ENCODE data around the gene IL17D. TPM values are rescaled to one million over a fixed set of nuclear protein-coding genes. Genes with fewer than 3 reads are reported as not detected.

IL17D gene
- total and polyA plus RNA-seq, 2 donors (not counting 1 experiment from before 2014, with no cell fraction given) = 0.09 TPM; not detected in 1

DNA sequence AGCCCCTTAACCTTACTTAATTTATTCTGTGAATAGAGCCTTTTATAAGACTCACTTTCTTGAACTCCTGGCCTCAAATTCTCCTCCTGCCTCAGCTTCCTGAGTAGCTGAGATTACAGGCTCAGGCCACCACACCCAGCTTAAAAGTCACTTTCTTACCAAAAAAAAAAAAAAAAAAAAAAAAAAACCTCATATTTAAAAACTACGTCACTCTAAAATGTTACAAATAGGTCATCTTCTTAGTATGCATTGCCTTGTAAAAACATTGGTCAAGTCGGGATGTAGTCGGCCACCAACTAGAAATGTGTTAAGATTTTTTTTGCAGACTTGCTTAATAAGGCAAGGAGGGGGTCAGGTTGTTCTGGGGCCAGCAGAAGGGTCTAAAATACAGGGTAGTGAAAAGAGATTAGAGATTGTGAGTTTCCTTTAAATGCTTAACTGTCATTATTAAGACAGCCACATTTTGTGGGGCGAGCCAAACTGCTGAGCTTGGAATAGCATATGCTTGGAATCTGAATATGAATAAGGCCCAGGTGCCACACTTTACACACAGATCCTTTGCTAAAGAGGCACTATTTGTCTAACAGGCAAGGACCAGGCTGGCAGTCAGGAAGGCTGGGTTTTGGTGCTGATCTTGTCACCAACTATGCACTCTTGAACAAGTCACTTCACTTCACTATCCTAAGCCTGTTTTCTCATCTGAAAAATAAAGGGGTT lies 16.5 kb upstream of the IL17D start:
- Histone ChIP-seq H2AFZ (ENCODE audit: insufficient read depth, low read depth, low read length, poor library complexity, severe bottlenecking) (no peak overlapping the region), H3K36me3 (replicated peaks in 1 of 2; ENCODE audit: control extremely low read depth in 1 of 2, control insufficient read depth in 1 of 2, extremely low read depth in 1 of 2, insufficient read depth in 2 of 2, low read length in 1 of 2) (peaks cover 1 to 5% of the 10 kb centered on the region in 2 experiments), H3K9ac (ENCODE audit: low read length) (no peak overlapping the region), H3K27ac (ENCODE audit: low read length in 2 of 2) (no peak overlapping the region), H3K4me2 (replicated peaks; ENCODE audit: low read depth, low read length, poor library complexity, severe bottlenecking) (no peak overlapping the region), H4K20me1 (ENCODE audit: control insufficient read depth, insufficient read depth, low read length, poor library complexity, severe bottlenecking) (no peaks in the 10 kb centered on the region), H3K4me1 (ENCODE audit: control insufficient read depth in 2 of 2, insufficient read depth in 2 of 2, low read length in 2 of 2) (no peaks in the 10 kb centered on the region), H3K9me3 (ENCODE audit: control extremely low read depth in 1 of 3, control insufficient read depth in 2 of 3, insufficient read depth in 1 of 3, low read length in 2 of 3) (no peaks in the 10 kb centered on the region), H3K79me2 (ENCODE audit: control insufficient read depth, insufficient read depth, low read length) (no peaks in the 10 kb centered on the region), H3K27me3 (replicated peaks in 1 of 4; ENCODE audit: control extremely low read depth in 1 of 4, control insufficient read depth in 3 of 4, insufficient read depth in 4 of 4, low read length in 3 of 4) (no peaks in the 10 kb centered on the region), H3K4me3 (ENCODE audit: control extremely low read depth in 1 of 5, extremely low read depth in 1 of 5, insufficient read depth in 1 of 5, low read depth in 2 of 5, low read length in 4 of 5) (no peak overlapping the region)
- TF ChIP-seq, protein P1, sequence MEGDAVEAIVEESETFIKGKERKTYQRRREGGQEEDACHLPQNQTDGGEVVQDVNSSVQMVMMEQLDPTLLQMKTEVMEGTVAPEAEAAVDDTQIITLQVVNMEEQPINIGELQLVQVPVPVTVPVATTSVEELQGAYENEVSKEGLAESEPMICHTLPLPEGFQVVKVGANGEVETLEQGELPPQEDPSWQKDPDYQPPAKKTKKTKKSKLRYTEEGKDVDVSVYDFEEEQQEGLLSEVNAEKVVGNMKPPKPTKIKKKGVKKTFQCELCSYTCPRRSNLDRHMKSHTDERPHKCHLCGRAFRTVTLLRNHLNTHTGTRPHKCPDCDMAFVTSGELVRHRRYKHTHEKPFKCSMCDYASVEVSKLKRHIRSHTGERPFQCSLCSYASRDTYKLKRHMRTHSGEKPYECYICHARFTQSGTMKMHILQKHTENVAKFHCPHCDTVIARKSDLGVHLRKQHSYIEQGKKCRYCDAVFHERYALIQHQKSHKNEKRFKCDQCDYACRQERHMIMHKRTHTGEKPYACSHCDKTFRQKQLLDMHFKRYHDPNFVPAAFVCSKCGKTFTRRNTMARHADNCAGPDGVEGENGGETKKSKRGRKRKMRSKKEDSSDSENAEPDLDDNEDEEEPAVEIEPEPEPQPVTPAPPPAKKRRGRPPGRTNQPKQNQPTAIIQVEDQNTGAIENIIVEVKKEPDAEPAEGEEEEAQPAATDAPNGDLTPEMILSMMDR (IDR thresholded peaks at IDR 0.05) = no peak
- TF ChIP-seq EZH2 (IDR thresholded peaks at IDR 0.05; ENCODE audit: borderline replicate concordance, insufficient read depth, low read depth, low read length, poor library complexity, severe bottlenecking) = no peak
- ChIA-PET CTCF (no interaction called here), POLR2A (no interaction called here)
- Mint-ChIP-seq H3K27ac (no peak overlapping the region), H3K4me3 (no peak overlapping the region), H3K9me3 (ENCODE audit: insufficient read depth) (no peaks in the 10 kb centered on the region), H3K27me3 (no peaks in the 10 kb centered on the region), H3K4me1 (no peaks in the 10 kb centered on the region)
- intact Hi-C loops (cut with micrococcal nuclease) = no loop called here
- WGBS (ENCODE audit: insufficient coverage) = 90% methylated on average over 2 of the region's 4 CpGs
- DNase-seq = no peak
- ATAC-seq (ENCODE audit: low read depth) = no peak

DNA sequence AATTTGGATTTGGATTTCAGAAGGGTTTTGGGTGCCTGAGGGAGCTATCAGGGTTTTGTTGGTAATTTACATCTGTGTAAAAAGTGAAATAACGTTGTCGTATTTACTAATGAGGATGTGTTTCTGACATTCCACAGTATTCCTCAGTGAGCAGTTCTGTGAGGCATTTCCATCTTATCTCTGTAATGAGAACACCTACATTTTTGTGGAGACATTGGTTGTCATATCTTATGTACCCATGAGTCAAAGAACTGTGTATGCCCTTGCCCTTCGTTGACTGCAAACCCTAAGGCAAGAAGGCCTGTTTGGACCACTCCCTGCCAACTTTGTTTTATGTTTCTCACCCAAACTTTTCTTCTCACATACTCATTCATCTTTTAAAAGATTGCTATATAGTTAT lies 14.2 kb upstream of the IL17D start:
- DNase-seq = no peak
- POLR2A ChIA-PET = no interaction called here
- Histone ChIP-seq H3K27me3 (replicated peaks in 1 of 4; ENCODE audit: control extremely low read depth in 1 of 4, control insufficient read depth in 3 of 4, insufficient read depth in 4 of 4, low read length in 3 of 4) (no peaks in the 10 kb centered on the region), H2AFZ (ENCODE audit: insufficient read depth, low read depth, low read length, poor library complexity, severe bottlenecking) (no peak overlapping the region), H3K27ac (ENCODE audit: low read length in 2 of 2) (no peak overlapping the region), H3K9me3 (ENCODE audit: control extremely low read depth in 1 of 3, control insufficient read depth in 2 of 3, insufficient read depth in 1 of 3, low read length in 2 of 3) (no peaks in the 10 kb centered on the region), H3K79me2 (ENCODE audit: control insufficient read depth, insufficient read depth, low read length) (no peaks in the 10 kb centered on the region), H3K9ac (ENCODE audit: low read length) (no peak overlapping the region), H3K4me2 (replicated peaks; ENCODE audit: low read depth, low read length, poor library complexity, severe bottlenecking) (no peak overlapping the region), H4K20me1 (ENCODE audit: control insufficient read depth, insufficient read depth, low read length, poor library complexity, severe bottlenecking) (no peaks in the 10 kb centered on the region), H3K4me1 (ENCODE audit: control insufficient read depth in 2 of 2, insufficient read depth in 2 of 2, low read length in 2 of 2) (no peaks in the 10 kb centered on the region), H3K36me3 (replicated peaks in 1 of 2; ENCODE audit: control extremely low read depth in 1 of 2, control insufficient read depth in 1 of 2, extremely low read depth in 1 of 2, insufficient read depth in 2 of 2, low read length in 1 of 2) (peaks cover 1 to 3% of the 10 kb centered on the region in 2 experiments), H3K4me3 (ENCODE audit: control extremely low read depth in 1 of 5, extremely low read depth in 1 of 5, insufficient read depth in 1 of 5, low read depth in 2 of 5, low read length in 4 of 5) (no peak overlapping the region)
- Mint-ChIP-seq H3K9me3 (ENCODE audit: insufficient read depth) (no peaks in the 10 kb centered on the region), H3K27ac (no peak overlapping the region), H3K4me1 (no peaks in the 10 kb centered on the region), H3K4me3 (no peak overlapping the region), H3K27me3 (no peaks in the 10 kb centered on the region)
- ATAC-seq (ENCODE audit: low read depth) = no peak
- no CpG with 5 or more reads among the region's 3 CpGs for WGBS (ENCODE audit: insufficient coverage)
- intact Hi-C loops (cut with micrococcal nuclease) = no loop called here
- CTCF ChIA-PET = interaction anchor here (1.0 to 1.2 kb wide), 2 partner anchors 21 to 23 kb away, joined by 3 to 5 read pairs; no protein-coding TSS in a partner anchor
- TF ChIP-seq, protein P1 (IDR thresholded peaks at IDR 0.05) = no peak
- no peak for TF ChIP-seq EZH2 (IDR thresholded peaks at IDR 0.05; ENCODE audit: borderline replicate concordance, insufficient read depth, low read depth, low read length, poor library complexity, severe bottlenecking)
